ENCODE measurements around the gene SPIB.
A peak's percentile ranks its signal among the peaks of the same experiment; 100 is the strongest.

SPIB gene

GRCh38 chr19:50476224-50476906, 57.6 kb downstream of the SPIB start, which contains the start of the genes EMC10 and GARIN5A:
EMC10 (plus strand) TSS chr19:50476507; CDS start chr19:50476545, 38 bp downstream.
GARIN5A (minus strand) TSS chr19:50476848; CDS start chr19:50476388, 460 bp downstream.
- peak; percentile 97 for DNase-seq

- DNase-seq: no peak
Observed at GRCh38 chr19:50476907-50477238, 58.1 kb downstream of the SPIB start.

GRCh38 chr19:50477751-50478515, 59.2 kb downstream of the SPIB start:
- no peak for DNase-seq

GRCh38 chr19:50478901-50479715, 60.4 kb downstream of the SPIB start:
- peak; percentile 24 for DNase-seq

GRCh38 chr19:50479761-50480251, 61.1 kb downstream of the SPIB start:
- no peak for DNase-seq

GRCh38 chr19:50480281-50481111, 61.8 kb downstream of the SPIB start:
- no peak for DNase-seq
